Measurements from ENCODE around the gene LPO.

LPO gene

GRCh38 chr17:58229881-58230280, 8.5 kb upstream of the LPO start:
- DNase-seq = no peak

GRCh38 chr17:58231641-58232040, 6.7 kb upstream of the LPO start:
- DNase-seq = no peak

- peak; percentile 5 for DNase-seq
Observed at GRCh38 chr17:58232707-58233156, 5.7 kb upstream of the LPO start.

- DNase-seq = no peak
Observed at GRCh38 chr17:58233543-58233942, 4.8 kb upstream of the LPO start.

- no peak for DNase-seq
Observed at GRCh38 chr17:58234512-58234911, 3.9 kb upstream of the LPO start.

- no peak for DNase-seq
Observed at GRCh38 chr17:58235821-58236220, 2.6 kb upstream of the LPO start.

- no peak for DNase-seq
Observed at GRCh38 chr17:58236394-58236793, 2.0 kb upstream of the LPO start.

GRCh38 chr17:58239987-58240386, 1.6 kb downstream of the LPO start:
- no peak for DNase-seq

- DNase-seq = no peak
Observed at GRCh38 chr17:58242171-58242784, 3.9 kb downstream of the LPO start.

GRCh38 chr17:58244963-58245362, 6.6 kb downstream of the LPO start:
- DNase-seq = no peak

- no peak for DNase-seq
Observed at GRCh38 chr17:58245428-58246103, 7.2 kb downstream of the LPO start.

GRCh38 chr17:58246104-58246740, 7.8 kb downstream of the LPO start:
- DNase-seq = no peak

GRCh38 chr17:58246781-58247180, 8.4 kb downstream of the LPO start:
- DNase-seq = no peak

- no peak for DNase-seq
Observed at GRCh38 chr17:58247511-58248363, 9.4 kb downstream of the LPO start.

GRCh38 chr17:58248955-58249269, 10.5 kb downstream of the LPO start:
- peak; percentile 11 for DNase-seq

GRCh38 chr17:58249270-58250133, 11.1 kb downstream of the LPO start:
- DNase-seq = peak; percentile 74

- no peak for DNase-seq
Observed at GRCh38 chr17:58250344-58251011, 12.1 kb downstream of the LPO start.

- DNase-seq = no peak
Observed at GRCh38 chr17:58252141-58252540, 13.8 kb downstream of the LPO start.

GRCh38 chr17:58253082-58253481, 14.7 kb downstream of the LPO start:
- no peak for DNase-seq

- DNase-seq = peak; percentile 17
Observed at GRCh38 chr17:58254803-58255202, 16.4 kb downstream of the LPO start.

- no peak for DNase-seq
Observed at GRCh38 chr17:58262149-58262548, 23.8 kb downstream of the LPO start.

- no peak for DNase-seq
Observed at GRCh38 chr17:58263773-58264172, 25.4 kb downstream of the LPO start.
